NCI-H1930 (cell line): ENCODE measurements around the gene HAGHL.

Experiments used
- DNase-seq, 2 experiments: peaks; one replicate each; lab custom pipeline; 2025; lab: John Stamatoyannopoulos, UW

Gene HAGHL

GRCh38 chr16:720990-721764, 5.7 kb upstream of the HAGHL start, which contains the start of gene ANTKMT:
TSS of gene ANTKMT (plus strand) at chr16:721146. CDS start at chr16:721275, 129 bp downstream.
- DNase-seq = peak; percentile 88 to 94

- no peak for DNase-seq
Measured at GRCh38 chr16:721765-722540, 5.0 kb upstream of the HAGHL start.

GRCh38 chr16:722835-723633, 3.9 kb upstream of the HAGHL start:
- DNase-seq = no peak

GRCh38 chr16:723695-724094, 3.2 kb upstream of the HAGHL start:
- no peak for DNase-seq

DNA sequence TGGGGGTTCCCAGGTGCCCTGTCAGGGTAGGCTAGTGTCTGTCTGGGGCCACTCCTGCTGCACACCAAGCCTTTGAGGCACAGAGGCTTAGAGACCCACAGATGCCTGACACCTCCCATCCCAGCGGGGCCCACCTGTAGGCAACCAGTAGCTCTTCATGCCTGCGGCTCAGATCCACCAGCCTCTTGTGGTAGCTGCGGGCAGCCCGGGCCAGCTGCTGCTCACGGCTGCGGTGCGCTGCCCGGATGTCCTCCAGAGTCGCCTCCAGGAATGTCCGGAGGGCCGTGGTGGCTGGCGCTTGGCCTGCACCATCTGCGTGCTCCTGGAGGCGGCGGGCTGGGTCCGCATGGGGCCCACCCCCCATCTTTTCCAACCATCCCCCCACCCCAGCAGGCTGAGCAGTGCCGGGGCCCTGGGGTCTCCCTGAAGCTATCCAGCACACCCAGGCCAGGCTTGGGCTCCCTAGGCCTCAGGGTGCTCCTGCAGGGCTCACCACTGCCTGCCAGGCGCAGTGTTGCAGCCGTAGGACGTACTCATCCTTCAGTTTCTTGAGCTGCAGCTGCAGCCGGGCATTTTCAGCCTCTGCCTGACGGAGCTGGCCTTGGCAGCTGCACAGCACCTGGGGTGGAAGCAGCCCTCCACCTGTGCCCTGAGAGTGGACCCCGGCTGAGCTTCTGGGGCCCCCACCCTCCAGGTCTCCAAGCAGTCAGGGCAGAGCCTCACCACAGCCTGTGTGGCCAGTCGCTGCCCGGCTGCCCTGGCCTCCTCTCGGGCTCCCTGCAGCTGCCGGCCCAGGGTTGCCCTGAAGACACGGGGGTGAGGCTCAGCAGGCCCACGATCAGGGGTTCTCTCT, 2.5 kb upstream of the HAGHL start:
- no peak for DNase-seq

DNA sequence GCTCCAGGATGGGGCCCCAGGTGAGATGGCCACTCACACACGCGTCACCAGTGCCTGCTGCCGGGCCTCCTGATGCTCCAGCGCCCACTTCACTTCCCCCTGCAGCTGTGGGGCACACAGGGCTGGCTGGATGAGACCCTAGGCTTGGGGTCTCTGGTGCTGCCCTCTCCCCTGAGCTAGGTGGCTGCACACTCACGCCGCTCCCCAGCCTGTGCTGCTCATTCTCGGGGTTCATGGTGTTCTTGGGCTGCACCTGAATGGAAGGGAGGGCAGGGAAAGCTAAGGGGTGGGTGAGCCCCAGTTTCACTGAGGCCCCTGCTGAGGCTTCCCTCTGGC, 1.9 kb upstream of the HAGHL start:
- DNase-seq = no peak

GRCh38 chr16:725463-726187, 1.3 kb upstream of the HAGHL start:
- no peak for DNase-seq

DNA sequence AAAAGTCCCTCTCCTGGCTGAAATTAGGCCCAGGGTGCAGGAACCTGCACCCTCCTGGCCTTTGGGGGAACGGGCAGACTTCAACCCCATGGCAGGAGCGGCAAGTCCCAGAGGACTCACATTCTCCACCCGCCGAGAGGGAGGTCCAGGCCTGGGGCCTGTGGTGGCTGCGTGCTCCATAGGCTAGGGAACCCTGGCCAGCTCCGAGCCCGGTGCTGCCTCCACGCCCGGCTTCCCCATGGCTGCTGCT, 793 bp upstream of the HAGHL start:
- DNase-seq = no peak

DNA sequence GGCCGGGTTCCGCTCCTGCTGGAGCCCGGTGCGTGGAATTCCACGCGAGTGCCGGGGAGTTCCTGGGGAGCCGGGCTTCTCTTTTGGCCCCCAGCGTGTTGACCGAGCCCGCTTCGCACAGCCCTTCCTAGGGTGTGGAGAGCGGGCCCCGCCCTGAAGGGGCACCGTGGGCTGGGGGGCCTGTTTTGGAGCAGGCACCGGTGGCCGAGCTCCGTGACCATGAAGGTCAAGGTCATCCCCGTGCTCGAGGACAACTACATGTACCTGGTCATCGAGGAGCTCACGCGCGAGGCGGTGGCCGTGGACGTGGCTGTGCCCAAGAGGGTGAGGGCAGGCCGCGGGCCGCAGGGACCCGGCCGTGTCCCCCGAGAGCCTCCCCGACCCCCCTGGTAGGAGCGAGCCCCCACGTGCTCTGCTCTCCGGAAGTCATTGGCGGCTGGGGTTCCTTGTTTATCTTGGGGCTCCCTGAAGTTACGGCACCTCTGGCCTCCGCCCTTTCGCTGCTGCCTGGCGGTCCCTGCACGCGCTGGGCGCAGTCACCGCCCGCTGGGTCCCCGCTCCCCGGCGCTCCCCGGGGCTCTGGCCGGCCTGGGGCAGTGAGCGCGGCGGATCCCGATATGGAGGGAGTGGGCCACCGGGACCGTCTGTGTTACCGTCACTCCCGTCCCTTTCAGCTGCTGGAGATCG, 528 bp downstream of the HAGHL start:
- DNase-seq = no peak

DNA sequence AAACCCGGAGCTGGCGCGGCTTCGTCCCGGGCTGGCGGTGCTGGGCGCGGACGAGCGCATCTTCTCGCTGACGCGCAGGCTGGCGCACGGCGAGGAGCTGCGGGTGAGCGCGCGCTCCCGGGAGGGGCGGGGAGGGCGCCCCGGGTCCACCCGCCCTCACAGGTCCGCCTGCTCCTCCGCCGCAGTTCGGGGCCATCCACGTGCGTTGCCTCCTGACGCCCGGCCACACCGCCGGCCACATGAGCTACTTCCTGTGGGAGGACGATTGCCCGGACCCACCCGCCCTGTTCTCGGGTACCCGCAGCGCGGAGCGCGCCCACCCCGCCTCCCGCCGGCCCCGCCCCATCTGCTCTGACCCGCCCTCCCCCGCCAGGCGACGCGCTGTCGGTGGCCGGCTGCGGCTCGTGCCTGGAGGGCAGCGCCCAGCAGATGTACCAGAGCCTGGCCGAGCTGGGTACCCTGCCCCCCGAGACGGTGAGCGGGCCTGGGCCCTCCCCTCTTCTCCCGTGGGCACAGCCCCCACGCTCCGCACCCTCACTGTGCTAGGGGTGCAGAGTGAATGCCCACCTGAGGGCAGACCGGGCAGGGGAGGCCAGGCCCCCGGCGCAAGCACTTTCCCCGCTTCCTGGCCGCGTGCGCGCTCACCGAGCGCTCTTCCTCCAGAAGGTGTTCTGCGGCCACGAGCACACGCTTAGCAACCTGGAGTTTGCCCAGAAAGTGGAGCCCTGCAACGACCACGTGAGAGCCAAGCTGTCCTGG, 1.4 kb downstream of the HAGHL start:
- DNase-seq = peak; percentile 68 to 69

DNA sequence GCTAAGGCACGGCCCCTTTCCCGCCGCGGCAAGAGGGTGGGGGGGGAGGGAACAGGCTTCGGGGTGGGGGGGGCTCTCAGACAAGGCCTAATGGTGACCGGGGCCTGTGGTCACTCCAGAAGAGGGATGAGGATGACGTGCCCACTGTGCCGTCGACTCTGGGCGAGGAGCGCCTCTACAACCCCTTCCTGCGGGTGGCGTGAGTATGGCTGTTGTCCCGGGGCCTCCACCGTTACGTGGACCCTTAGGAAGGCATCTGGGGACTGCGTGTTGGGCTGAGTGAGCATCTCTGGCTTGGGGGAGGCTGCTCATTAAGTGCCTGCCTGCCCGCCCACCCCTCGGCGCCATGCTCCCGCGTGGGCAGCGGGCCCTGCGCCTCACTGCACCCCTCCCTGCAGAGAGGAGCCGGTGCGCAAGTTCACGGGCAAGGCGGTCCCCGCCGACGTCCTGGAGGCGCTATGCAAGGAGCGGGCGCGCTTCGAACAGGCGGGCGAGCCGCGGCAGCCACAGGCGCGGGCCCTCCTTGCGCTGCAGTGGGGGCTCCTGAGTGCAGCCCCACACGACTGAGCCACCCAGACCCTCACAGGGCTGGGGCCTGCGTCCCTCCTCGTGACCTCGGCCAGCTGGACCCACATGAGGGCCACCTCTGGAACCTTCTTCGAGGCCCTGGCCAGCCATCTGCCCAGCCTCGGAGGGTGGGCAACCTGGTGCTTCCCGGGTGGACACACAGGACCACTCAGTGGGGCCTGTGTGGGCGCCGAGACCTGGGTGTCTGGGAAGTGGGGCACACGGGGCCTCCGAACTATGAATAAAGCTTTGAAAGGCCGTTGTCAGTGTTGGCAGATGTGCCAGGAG, 2.2 kb downstream of the HAGHL start:
- DNase-seq = no peak

DNA sequence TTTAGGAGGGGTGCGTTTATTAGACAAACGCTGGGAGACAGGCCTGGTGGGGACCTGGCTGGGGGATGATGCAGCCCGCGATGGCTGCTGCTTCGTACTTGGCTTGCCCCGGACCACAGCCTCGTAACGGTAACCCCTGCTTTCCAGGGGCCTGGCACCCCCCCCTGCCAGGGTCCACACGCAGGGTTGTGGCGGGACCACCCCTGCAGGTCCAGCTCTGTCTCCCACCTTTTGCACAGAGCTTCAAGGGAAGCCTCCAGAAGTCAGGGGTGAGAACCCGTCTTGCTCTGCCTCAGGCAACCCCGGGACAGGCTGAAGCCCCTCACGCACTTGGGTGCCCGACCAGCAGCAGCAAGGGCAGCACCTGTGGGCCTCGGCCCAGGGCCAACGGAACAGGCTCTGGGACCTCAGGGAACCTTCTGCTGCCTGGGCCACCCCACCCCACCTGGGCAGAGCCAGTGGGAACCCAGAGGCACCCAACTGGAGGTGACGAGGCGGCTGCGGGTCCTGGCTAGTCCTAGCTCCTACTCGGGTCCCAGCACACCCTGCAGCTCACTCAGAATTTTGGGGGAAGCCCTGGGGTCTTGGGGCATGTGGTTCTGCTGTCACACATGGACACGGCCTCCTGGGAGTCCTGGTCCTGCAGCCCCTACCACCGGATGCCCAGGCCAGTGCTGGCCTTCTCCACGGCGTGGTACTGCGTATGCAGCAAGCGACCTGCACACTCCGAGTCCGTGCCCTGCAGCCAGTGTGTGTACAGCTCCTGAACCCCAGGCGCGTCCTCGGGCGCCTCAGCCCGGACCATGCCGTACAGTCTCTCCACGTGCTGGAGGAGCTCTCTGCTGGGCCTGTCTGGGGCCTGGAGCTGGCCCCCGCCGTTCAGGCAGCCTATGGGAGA, 3.1 kb downstream of the HAGHL start:
- DNase-seq = no peak

GRCh38 chr16:730666-731509, 4.0 kb downstream of the HAGHL start:
- DNase-seq = no peak

GRCh38 chr16:732332-732731, 5.4 kb downstream of the HAGHL start:
- no peak for DNase-seq

DNA sequence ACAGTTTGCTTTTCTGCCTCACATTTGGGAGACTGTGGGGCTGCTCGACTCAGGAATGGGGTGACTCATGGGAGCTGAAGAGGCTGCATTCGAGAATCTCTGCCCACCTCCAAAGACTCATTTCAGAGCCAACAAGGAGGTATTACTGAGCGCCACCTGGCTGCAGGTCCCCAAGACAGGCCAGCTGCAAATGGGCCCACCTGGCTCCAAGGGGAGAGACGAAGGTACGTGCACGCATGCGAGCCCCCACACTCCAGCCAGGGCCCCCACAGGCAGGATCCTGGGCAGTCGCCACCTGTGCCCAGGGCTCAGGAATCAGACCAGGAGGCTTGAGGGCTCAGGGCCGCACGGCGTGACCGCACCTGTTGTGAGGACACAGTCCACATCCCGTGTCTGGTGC, 6.0 kb downstream of the HAGHL start:
- no peak for DNase-seq

- DNase-seq = peak in 1 of 2 experiments; percentile 39
Measured at GRCh38 chr16:733382-734207, 6.7 kb downstream of the HAGHL start.
